ENCODE results near the gene ING3. TPM values are rescaled to one million over a fixed set of nuclear protein-coding genes. Genes with fewer than 3 reads are reported as not detected.

The ING3 gene
- total and polyA plus RNA-seq, 9 donors, result 10.1 to 19.5 (median 17.0) TPM

- Histone ChIP-seq H3K27ac (peak overlapping the region; percentile 79 to 87), H3K4me3 (peak overlapping the region; percentile 43), H3K27me3 (no peaks in the 10 kb centered on the region), H3K36me3 (no peaks in the 10 kb centered on the region), H3K4me1 (ENCODE audit: insufficient read depth) (peaks cover 10% of the 10 kb centered on the region), H3K9me3 (no peaks in the 10 kb centered on the region)
- no peak for DNase-seq
- intact Hi-C loops (cut with DNase I), result no loop called here
- WGBS, 3 donors, result 7 to 21% (median 12%) methylated on average over 6 of the region's 6 CpGs
- TF ChIP-seq CTCF (IDR thresholded peaks at IDR 0.05) (no peak), EP300 (IDR thresholded peaks at IDR 0.05) (no peak), POLR2A (IDR thresholded peaks at IDR 0.05) (no peak)
These were observed 40.0 kb downstream of the ING3 start for GRCh38 chr7:120990468-120991118.

DNA sequence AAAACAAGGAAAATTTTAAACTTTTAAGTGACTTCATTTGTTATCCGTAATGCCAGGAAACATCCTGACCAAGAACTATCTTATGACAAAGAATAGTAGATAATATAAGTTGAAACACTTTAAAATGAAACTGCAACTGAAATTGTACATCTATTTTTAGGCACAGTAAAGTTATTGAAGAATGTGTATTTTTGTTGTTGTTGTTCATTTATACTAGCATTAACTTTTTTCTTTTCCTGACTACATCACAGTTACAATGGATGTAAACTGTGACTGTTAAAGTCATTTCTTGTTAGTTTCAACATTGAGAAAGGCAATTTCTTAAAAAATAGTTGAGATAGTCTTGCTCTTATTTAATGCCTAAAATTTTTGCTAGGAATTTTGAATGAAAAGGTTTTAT is 40.6 kb downstream of the ING3 start:
- H3K27ac ChIP-seq, result peak overlapping the region in 1 of 2 donors; percentile 79

DNA sequence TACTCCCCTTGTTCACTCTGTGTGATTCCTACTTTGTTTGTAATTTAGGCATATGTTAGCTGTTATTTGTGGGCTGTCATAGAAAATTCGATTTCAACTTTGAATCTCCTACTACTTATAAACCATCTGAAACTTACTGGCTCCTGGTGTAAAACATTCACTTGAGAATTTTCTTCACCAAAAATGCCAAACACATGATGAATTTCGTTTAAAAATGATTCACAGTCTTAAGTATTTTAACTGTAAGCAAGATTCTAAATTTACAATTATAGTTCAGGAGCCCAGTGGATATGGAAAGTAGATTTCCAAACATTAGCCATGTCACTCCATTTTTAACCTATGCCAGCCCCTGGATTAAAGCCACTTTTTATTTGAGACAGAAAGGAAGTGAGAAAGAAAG is 41.0 kb downstream of the ING3 start:
- Histone ChIP-seq H3K4me1 (ENCODE audit: insufficient read depth) (peaks cover 10% of the 10 kb centered on the region), H3K36me3 (no peaks in the 10 kb centered on the region), H3K27me3 (no peaks in the 10 kb centered on the region), H3K9me3 (no peaks in the 10 kb centered on the region), H3K27ac (peak overlapping the region in 1 of 2 donors; percentile 79), H3K4me3 (peak overlapping the region; percentile 43)
- TF ChIP-seq POLR2A (IDR thresholded peaks at IDR 0.05) (no peak), CTCF (IDR thresholded peaks at IDR 0.05) (no peak), EP300 (IDR thresholded peaks at IDR 0.05) (no peak)
- intact Hi-C loops (cut with DNase I), result no loop called here
- 5 to 9% (median 7%) methylated on average over 2 of the region's 2 CpGs for WGBS, 3 donors
- no peak for DNase-seq

More for the DNA sequence above, 40.6 kb downstream of the ING3 start:
- intact Hi-C loops (cut with DNase I), result no loop called here
- peak overlapping the region; percentile 43 for H3K4me3 ChIP-seq
- DNase-seq, result no peak
- TF ChIP-seq POLR2A (IDR thresholded peaks at IDR 0.05), result no peak
- TF ChIP-seq EP300 (IDR thresholded peaks at IDR 0.05), result no peak
- TF ChIP-seq CTCF (IDR thresholded peaks at IDR 0.05), result no peak
- H3K4me1 ChIP-seq (ENCODE audit: insufficient read depth), result peaks cover 10% of the 10 kb centered on the region
- H3K9me3 ChIP-seq, result no peaks in the 10 kb centered on the region
- 11 to 14% (median 11%) methylated on average over 1 of the region's 1 CpG for WGBS, 3 donors
- no peaks in the 10 kb centered on the region for H3K36me3 ChIP-seq
- no peaks in the 10 kb centered on the region for H3K27me3 ChIP-seq

DNA sequence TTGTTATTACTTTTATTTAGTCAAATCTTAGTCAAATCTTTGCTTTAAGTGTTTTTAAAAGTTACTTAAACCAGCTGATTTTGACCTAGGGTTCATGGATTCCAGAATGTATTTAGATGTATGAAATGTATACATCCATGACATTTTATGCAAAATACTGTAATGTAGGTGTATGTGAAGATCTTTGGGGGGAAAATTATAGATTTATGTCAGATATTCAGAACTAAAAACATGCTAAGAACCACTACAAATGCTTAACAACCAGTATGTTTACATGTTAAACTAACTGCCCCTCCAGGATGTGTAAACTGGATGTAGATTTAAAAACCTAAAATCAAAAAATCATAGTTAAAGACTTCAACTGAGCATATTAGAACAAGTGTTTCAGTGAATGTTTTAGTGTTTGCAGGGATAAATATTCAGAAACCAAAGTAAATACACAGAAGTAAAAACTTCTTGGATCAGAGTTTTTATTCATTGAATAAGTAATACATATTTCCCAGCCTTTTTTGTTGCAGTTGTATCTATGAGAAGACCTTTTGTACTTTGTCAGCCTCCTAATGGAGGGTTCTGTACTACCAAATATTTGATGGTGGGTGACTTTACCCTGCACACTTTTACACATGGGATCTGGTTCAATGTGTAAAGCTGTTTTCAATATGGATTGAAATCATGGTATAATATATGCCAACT is 41.8 kb downstream of the ING3 start:
- Histone ChIP-seq H3K4me1 (ENCODE audit: insufficient read depth) (peaks cover 10% of the 10 kb centered on the region), H3K4me3 (peak overlapping the region; percentile 43), H3K27ac (peak overlapping the region in 1 of 2 donors; percentile 79), H3K27me3 (no peaks in the 10 kb centered on the region), H3K9me3 (no peaks in the 10 kb centered on the region), H3K36me3 (no peaks in the 10 kb centered on the region)
- intact Hi-C loops (cut with DNase I), result no loop called here
- TF ChIP-seq EP300 (IDR thresholded peaks at IDR 0.05), result no peak
- TF ChIP-seq POLR2A (IDR thresholded peaks at IDR 0.05), result no peak
- no peak for TF ChIP-seq CTCF (IDR thresholded peaks at IDR 0.05)
- no peak for DNase-seq

All from ovary (tissue), 9 donors.